GM18868 (cell line): Measurements from ENCODE around the gene RAB23.
A peak's percentile ranks its signal among the peaks of the same experiment; 100 is the strongest.

Source experiments
- ATAC-seq: cut with Tn5 transposase; IDR thresholded peaks from one replicate; pipeline ENCODE4 v1.9.1; 2021; ENCODE audit warnings: mild to moderate bottlenecking, moderate library complexity; ENCODE audit not compliant: unreplicated experiment

Gene RAB23

DNA sequence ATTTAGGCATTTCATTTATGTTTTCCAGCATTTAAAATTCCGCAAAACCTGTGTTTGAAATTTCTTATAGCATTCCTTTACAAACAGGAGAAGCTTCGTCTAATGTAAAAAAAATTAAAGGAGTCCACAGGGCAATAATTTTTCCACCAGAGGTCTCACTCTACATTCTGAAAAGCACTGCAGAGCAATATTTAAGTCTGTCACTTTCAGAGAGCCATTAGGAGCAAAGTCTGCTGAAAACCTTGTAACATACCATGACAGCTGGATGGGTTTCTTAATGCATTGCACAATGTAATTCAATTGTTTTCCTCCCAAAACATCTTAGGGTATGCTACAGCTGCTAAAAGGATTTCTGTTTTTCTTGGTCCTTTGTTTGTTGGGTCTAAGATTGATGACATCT lies 32.0 kb downstream of the RAB23 start:
- no peak for ATAC-seq

DNA sequence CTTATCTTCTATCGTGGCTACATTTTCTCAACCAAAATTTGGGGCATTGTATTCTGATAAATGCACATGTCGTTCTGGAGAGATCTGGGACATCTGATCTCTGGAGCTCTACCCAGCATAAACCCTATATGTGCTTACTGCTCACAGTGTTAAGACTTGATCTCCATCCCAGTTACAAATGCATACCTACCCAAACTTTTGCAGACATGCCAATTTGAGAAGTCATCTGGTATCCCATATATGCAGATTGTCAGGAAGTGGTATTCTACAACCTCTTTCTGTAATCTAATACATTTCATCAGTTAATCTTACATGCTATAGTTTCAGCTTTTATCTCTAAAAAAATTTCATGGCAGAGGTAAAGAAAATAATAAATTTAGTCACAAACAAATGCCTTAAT lies 38.8 kb downstream of the RAB23 start:
- ATAC-seq: no peak

DNA sequence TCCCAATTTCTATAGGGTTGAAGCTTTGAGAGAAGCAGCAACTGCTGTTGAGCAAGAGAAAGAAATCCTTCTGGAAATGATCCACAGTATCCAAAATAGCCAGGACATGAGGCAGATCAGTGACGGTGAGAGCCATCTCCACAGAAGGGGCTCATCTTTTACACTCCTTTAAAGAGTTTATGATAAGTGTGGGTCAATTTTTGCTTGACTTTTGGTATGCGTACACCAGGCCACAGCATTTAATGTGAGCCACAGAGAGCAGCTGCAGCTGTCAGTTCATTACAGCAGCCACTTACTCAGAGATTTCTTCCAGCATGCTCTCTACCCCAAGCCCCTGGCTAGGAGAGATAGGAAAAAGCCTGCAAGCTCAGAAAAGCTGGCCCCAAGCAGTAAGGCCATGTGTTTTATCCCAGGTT lies 40.1 kb downstream of the RAB23 start:
- no peak for ATAC-seq

DNA sequence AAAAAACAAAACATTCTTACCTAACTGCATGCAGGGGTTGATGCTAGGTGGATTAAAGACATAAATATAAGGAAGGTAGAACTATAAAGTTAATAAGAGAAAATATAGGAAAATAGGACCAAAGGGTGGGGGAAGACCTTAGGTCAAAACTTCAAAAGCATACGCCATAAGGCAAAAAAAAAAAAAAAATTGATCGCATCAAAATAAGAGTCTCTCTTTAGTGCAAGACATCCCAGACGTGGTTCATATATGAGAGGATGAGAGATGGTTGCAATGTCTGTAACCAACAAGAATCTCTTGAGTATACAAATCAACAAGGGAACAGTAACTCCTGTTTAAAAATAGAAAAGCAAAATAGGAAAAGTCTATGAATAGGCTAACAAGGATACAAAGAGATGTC lies 41.5 kb downstream of the RAB23 start:
- ATAC-seq: no peak

GRCh38 chr6:57177545-57178265 lies 44.4 kb downstream of the RAB23 start:
- ATAC-seq: no peak

GRCh38 chr6:57174511-57174907 lies 47.6 kb downstream of the RAB23 start:
- ATAC-seq: no peak

DNA sequence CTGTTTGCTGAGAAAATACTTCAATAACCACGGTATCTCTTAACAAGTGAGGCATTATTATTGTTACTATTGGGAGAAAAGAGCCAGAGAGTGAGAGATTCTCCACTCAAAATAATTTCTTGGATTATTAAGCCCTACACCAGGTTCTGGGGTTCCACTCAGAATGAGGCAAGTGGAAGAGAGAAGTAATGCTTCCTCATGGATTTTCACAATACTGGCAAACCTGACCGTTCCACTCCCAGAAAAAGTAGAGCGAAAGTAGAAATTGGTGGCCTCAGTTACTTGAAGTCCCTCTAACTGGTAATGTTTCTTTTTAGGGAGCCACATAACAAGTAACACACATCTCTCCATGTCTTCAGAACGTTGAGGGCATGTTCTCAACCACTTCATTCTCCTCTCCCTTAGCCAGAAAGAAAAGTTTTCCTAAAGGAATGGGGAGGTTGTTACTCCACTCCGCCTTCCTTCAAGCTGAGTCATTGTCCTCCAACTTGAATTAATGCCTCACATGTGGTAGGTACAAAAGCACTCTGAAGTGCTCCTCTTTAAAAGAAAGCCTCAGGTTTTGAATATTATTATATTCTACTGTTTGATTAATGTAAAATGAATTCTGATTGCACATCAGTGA lies 48.1 kb downstream of the RAB23 start:
- ATAC-seq: no peak

- no peak for ATAC-seq
Measured at GRCh38 chr6:57173056-57173885, 48.8 kb downstream of the RAB23 start.

DNA sequence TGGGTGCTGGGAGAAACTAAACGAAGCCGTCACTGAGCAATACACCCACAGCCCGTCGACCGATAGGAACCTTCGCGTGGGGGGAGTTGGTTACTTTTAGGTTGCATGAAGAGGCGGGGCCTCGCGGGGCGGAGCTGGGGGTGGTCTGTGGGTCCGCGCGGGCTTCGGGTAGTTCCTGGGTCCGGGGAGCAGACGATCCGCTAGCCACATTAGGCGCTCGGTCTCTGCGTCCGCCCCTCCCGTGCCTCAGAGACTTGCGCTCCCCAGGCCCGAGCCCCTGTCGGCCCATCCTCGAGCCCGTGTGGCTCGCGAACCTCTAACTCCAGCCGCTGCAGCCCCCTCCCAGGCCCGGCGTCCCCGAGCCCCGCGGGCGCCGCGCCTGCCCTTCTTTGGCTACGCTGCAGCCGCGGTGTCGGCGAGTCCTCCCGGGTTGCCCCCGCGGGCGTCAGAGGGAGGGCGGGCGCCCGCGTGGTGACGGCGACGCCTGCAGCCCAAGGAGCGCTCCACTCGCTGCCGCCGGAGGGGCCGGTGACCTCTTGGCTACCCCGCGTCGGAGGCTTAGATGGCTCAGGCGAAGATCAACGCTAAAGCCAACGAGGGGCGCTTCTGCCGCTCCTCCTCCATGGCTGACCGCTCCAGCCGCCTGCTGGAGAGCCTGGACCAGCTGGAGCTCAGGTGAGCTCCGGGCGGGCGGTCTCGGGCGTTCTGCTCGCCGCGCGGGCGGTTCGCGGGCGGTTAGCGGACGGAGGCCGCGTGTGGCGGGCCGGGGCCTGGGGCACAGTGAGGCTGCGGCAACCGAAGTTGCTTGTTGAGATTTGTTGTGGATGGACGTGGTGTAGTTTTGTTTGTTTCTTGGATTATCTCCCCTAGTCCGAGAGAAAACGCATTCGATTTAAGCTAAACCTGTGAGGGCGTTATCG lies 49.7 kb downstream of the RAB23 start, which contains the start of gene BAG2:
TSS of gene BAG2 (plus strand) at position 191 of the 920 bp plus-strand sequence. CDS start at position 563, 372 bp downstream.
- peak; percentile 90 for ATAC-seq

GRCh38 chr6:57165080-57165479 lies 57.0 kb downstream of the RAB23 start:
- no peak for ATAC-seq

DNA sequence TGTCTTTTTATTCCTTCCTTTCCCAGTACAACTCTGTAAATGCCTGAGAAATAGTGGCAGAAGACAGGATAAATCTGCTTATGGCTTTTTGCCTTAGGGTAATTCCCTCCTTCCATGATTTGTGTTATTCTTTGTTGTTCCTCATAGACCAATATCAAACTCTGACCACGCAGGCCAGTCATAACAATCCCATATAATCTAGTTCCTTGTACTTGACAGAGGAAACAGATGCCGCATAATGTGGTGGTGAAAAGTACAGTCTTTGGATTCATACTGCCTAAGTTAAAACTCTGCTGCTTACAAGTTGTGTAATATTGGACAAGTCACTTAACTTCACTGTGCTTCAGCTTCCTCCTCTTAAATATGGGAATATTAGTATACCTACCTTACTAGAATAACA lies 58.2 kb downstream of the RAB23 start:
- no peak for ATAC-seq

DNA sequence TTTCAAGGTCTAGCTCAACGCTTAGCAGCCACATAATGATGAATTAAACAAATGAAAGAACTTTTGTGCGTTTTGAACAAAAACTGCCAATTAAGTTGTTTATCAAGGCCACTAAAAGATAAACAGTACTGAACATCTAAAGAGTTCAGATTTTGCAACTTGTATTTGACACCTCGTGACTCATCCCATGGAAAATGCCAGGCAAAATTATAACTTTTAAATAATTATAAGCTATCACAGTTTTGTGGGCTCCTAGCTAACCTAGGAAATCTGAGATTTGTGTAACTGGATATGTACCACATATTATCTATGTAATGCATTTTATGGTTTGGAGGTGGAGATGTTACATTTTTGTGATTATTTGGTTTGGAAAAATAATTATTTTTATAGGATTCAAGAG lies 59.6 kb downstream of the RAB23 start:
- no peak for ATAC-seq

- no peak for ATAC-seq
Measured at GRCh38 chr6:57162028-57162427, 60.1 kb downstream of the RAB23 start.

DNA sequence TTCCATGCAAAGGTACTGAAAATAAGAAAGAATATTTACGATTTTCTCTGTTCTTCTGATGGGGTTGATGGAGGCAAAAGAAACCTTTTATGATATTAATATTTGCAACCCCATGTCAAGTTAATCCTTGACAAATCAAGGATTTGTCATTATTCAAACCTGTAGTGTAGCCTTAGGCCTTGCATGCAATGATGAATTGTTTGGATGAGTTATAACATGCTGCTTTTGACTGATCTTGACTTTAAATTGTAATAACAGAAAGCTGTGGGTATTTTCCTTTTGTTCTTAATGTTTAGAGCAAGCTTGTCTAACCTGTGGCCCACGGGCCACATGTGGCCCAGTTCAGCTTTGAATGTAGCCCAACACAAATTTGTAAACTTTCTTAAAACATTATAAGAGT lies 63.0 kb downstream of the RAB23 start:
- no peak for ATAC-seq

DNA sequence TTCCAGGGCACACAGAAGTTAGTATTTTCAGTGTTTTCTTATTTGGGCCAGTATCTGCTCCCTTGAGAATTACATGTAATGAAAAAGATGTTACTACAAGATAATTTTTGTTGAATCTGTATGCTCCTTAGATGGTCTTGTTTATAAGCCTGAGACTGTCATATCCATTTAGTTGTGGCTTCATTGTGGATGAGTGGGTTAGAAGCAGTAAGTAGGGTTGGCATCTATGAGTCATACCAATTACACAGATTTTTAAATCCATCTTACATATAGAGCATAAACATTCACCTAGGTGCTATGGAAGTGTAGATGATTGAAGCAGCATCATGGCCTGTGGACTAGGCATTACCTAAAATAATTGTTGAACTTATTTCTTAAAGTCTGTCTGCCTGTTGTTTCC lies 63.4 kb downstream of the RAB23 start:
- no peak for ATAC-seq

DNA sequence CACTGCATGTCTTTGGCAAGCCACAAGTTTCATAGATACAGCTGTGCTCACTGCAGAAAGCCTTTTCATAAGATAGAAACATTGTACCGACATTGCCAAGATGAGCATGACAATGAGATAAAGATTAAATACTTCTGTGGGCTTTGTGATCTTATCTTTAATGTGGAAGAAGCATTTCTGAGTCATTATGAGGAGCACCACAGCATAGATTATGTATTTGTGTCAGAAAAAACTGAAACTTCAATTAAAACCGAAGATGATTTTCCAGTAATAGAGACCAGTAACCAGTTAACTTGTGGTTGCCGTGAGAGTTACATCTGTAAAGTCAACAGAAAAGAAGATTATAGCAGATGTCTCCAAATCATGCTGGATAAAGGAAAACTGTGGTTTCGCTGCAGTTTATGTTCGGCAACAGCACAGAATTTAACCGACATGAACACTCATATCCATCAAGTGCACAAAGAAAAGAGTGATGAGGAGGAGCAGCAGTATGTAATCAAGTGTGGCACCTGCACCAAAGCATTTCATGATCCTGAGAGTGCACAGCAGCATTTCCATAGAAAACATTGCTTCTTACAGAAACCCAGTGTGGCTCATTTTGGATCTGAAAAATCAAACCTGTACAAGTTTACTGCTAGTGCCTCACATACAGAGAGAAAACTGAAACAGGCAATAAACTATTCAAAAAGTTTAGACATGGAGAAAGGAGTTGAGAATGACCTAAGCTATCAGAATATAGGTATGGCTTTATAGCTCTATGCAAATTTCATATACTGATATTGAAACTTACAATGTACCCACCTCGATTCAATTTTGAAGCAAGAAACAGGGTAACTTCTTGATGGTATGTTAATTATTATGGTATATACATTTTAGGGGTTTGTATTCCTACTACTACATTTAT lies 73.9 kb downstream of the RAB23 start:
- ATAC-seq: no peak

GRCh38 chr6:57147401-57147800 lies 74.7 kb downstream of the RAB23 start:
- ATAC-seq: no peak

GRCh38 chr6:57143690-57144089 lies 78.4 kb downstream of the RAB23 start:
- no peak for ATAC-seq

DNA sequence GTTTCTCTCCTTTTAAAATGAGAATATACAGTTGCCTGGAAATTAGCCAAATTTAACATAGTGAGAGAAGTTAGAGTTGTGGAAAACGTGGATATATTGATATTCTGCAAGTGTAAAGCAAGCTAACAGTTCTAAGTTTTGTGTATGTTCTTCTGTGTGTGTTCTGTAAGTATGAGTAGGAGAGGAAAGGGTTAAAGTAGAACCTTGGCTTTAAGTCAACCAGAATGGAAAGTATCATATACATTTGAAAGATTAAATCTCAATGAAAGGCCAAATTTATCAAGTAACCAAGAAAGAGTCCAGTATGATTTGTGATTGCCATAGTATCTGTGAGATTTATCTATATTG lies 80.0 kb downstream of the RAB23 start:
- no peak for ATAC-seq
